Neural crest cell (in vitro differentiated cells): ENCODE measurements around the gene PPP4R1. TPM values are rescaled to one million over a fixed set of nuclear protein-coding genes. Genes with fewer than 3 reads are reported as not detected.

ENCODE experiments used
- DNase-seq: peaks from one replicate; pipeline ENCODE4 v3.0.0; 2021; ENCODE audit warnings: low read depth, mixed read lengths, low spot score
- H3K27ac Mint-ChIP-seq: one replicate; pipeline ENCODE4 v1.8.0; 2021; ENCODE audit warnings: mild to moderate bottlenecking, mixed read lengths; ENCODE audit not compliant: unreplicated experiment
- H3K27me3 Mint-ChIP-seq: 2 replicates; pipeline ENCODE4 v1.8.0; 2021; ENCODE audit warnings: low read depth, mild to moderate bottlenecking, mixed read lengths
- H3K36me3 Mint-ChIP-seq: 2 replicates; pipeline ENCODE4 v1.8.0; 2021; ENCODE audit warnings: low read depth, mild to moderate bottlenecking, mixed read lengths
- H3K4me1 Mint-ChIP-seq: 2 replicates; pipeline ENCODE4 v1.8.0; 2021; ENCODE audit warnings: mixed read lengths
- H3K4me3 Mint-ChIP-seq: one replicate; pipeline ENCODE4 v1.8.0; 2021; ENCODE audit warnings: mild to moderate bottlenecking, mixed read lengths
- H3K9me3 Mint-ChIP-seq: 2 replicates; pipeline ENCODE4 v1.8.0; 2021; ENCODE audit warnings: mixed read lengths
- CTCF ChIP-seq: fragments of 200-600 bp; sonication (generic); conservative IDR thresholded peaks from 2 replicates; pipeline ENCODE4 v1.5.0; 2021; ENCODE audit warnings: antibody characterized with exemption, mild to moderate bottlenecking
- total RNA-seq: library from RNA; stranded (reverse); gene quantifications from 2 replicates; pipeline ENCODE4 v1.2.1, GENCODE V29; 2021

PPP4R1 gene
- total RNA-seq, 1 donor from 2014 or later: 138 TPM

- Mint-ChIP-seq H3K4me1 (peaks cover 7% of the 10 kb centered on the region), H3K4me3 (no peak overlapping the region), H3K27ac (no peak overlapping the region), H3K9me3 (no peaks in the 10 kb centered on the region), H3K27me3 (no peaks in the 10 kb centered on the region), H3K36me3 (peaks cover 4% of the 10 kb centered on the region)
- no peak for DNase-seq
- no peak for TF ChIP-seq CTCF
Observed at GRCh38 chr18:9534844-9535243, 79.5 kb downstream of the PPP4R1 start.

DNA sequence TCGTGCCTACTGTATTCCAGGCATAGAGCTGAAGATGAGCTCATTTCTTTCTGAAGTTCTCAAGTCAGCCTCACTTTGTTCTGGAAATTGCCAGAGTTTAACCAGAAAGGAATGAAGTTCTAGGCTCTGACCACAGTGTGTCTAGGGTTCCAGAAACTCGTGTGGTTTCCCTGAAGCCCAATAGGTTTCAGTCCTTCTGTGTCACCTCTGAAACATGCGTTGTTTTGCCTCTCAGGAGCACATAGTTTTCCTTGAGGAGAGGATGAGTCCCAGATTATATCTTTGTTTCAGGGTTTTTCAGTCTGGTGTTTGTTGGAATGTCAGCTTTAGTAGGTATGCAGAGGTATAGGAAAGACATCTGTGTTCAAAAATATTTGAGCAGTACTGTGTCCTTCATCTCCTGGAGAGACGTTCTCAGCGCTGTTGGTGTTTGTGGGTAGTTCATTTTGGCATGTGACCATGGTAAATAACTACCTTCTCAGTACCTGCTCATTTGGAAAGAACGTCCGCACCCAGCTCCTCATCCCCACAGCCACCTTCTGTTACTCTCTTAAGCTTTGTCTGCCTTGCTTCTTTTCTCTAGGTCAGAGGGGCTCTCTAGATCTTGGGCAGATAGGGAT is 82.5 kb downstream of the PPP4R1 start:
- H3K9me3 Mint-ChIP-seq: peaks cover 7% of the 10 kb centered on the region
- no peak for DNase-seq
- H3K4me3 Mint-ChIP-seq: no peak overlapping the region
- H3K27ac Mint-ChIP-seq: no peak overlapping the region
- peaks cover 22% of the 10 kb centered on the region for H3K36me3 Mint-ChIP-seq
- H3K27me3 Mint-ChIP-seq: no peaks in the 10 kb centered on the region
- TF ChIP-seq CTCF: no peak
- H3K4me1 Mint-ChIP-seq: peaks cover 7% of the 10 kb centered on the region

- no peak for DNase-seq
- peaks cover 7% of the 10 kb centered on the region for H3K9me3 Mint-ChIP-seq
- H3K4me1 Mint-ChIP-seq: peaks cover 4% of the 10 kb centered on the region
- peaks cover 22% of the 10 kb centered on the region for H3K36me3 Mint-ChIP-seq
- no peak overlapping the region for H3K4me3 Mint-ChIP-seq
- no peak for TF ChIP-seq CTCF
- H3K27me3 Mint-ChIP-seq: no peaks in the 10 kb centered on the region
- H3K27ac Mint-ChIP-seq: no peak overlapping the region
Observed at GRCh38 chr18:9530226-9531009, 83.9 kb downstream of the PPP4R1 start.

GRCh38 chr18:9526458-9526857 is 87.9 kb downstream of the PPP4R1 start:
- Mint-ChIP-seq H3K36me3 (peaks cover 25% of the 10 kb centered on the region), H3K4me3 (no peak overlapping the region), H3K4me1 (no peaks in the 10 kb centered on the region), H3K9me3 (peaks cover 7% of the 10 kb centered on the region), H3K27ac (no peak overlapping the region), H3K27me3 (no peaks in the 10 kb centered on the region)
- TF ChIP-seq CTCF: no peak
- DNase-seq: no peak

- TF ChIP-seq CTCF: no peak
Observed at GRCh38 chr18:9522952-9523351, 91.4 kb downstream of the PPP4R1 start.

More at GRCh38 chr18:9522952-9523351, 91.4 kb downstream of the PPP4R1 start:
- Mint-ChIP-seq H3K9me3 (peaks cover 7% of the 10 kb centered on the region), H3K4me1 (no peaks in the 10 kb centered on the region), H3K27me3 (no peaks in the 10 kb centered on the region), H3K36me3 (peaks cover 17% of the 10 kb centered on the region), H3K27ac (no peak overlapping the region), H3K4me3 (no peak overlapping the region)
- DNase-seq: no peak
